ENCODE results near the gene ZCCHC10. TPM values are rescaled to one million over a fixed set of nuclear protein-coding genes. Genes with fewer than 3 reads are reported as not detected.

Gene ZCCHC10
- total and polyA plus RNA-seq, 9 of the 15 experiments (the other 6 are each of a cell fraction or from before 2014, with no cell fraction given), result 11.9 to 146 (median 51.8) TPM

- TF ChIP-seq HCFC1 (IDR thresholded peaks at IDR 0.05; ENCODE audit: low read depth, low read length), result no peak
Observed at GRCh38 chr5:132999246-132999645, 27.1 kb downstream of the ZCCHC10 start (continued).

GRCh38 chr5:132998556-132998955 is 27.8 kb downstream of the ZCCHC10 start:
- in situ Hi-C loops (cut with MboI), result no loop called here
- H3K4me3 ChIP-seq, result no peak overlapping the region
- H3K27me3 ChIP-seq (ENCODE audit: control insufficient read depth in 2 of 2, insufficient read depth in 2 of 2, low read length in 2 of 2), result no peaks in the 10 kb centered on the region
- intact Hi-C loops (cut with micrococcal nuclease), result no loop called here
- no TSS peak for BruUV-seq (replicated peaks)
- no peak for DNase-seq (ENCODE audit: extremely low read depth in 1 of 4, low spot score in 3 of 4)
- no peak overlapping the region for H3K4me2 ChIP-seq (ENCODE audit: insufficient read depth, low read length)
- H3K9me1 ChIP-seq (ENCODE audit: control insufficient read depth, insufficient read depth, low read length), result no peaks in the 10 kb centered on the region
- WGBS (ENCODE audit: insufficient coverage, low coverage, missing lambda C conversion rate), result 82% methylated on average over 2 of the region's 2 CpGs
- no peaks in the 10 kb centered on the region for H3K79me2 ChIP-seq (ENCODE audit: control insufficient read depth, insufficient read depth, low read length)
- H3K27ac ChIP-seq (ENCODE audit: extremely low read depth, low read depth, low read length), result no peak overlapping the region
- H2AFZ ChIP-seq (ENCODE audit: low read depth, low read length), result no peak overlapping the region
- FAIRE-seq, result no peak
- ATAC-seq, result no peak
- no peak overlapping the region for H3K9ac ChIP-seq (ENCODE audit: insufficient read depth in 1 of 2, low read depth in 2 of 2, low read length in 2 of 2)
- no peaks in the 10 kb centered on the region for H3K9me3 ChIP-seq (replicated peaks; ENCODE audit: control insufficient read depth, insufficient read depth, low read depth, low read length)
- TF ChIP-seq HIVEP1 (CRISPR knock-in tag; IDR thresholded peaks at IDR 0.05) (no peak), XRCC4 (IDR thresholded peaks at IDR 0.05; ENCODE audit: extremely low read depth, insufficient read depth, insufficient read length) (no peak), PYGO2 (tag; IDR thresholded peaks at IDR 0.05) (no peak), NFXL1 (CRISPR knock-in tag; IDR thresholded peaks at IDR 0.05) (no peak), TFE3 (CRISPR knock-in tag; IDR thresholded peaks at IDR 0.05) (no peak), SMAD3 (CRISPR knock-in tag; conservative IDR thresholded peaks at IDR 0.05) (no peak), MXI1 (IDR thresholded peaks at IDR 0.05; ENCODE audit: low read depth, low read length) (no peak), GATA2 (CRISPR knock-in tag; IDR thresholded peaks at IDR 0.05) (no peak), AFF1 (IDR thresholded peaks at IDR 0.05; ENCODE audit: low read depth in 1 of 2, partially characterized antibody in 2 of 2) (no peak), MITF (IDR thresholded peaks at IDR 0.05) (no peak), RBM15 (IDR thresholded peaks at IDR 0.05; ENCODE audit: insufficient read depth, low read length) (no peak), ARHGAP35 (IDR thresholded peaks at IDR 0.05; ENCODE audit: partially characterized antibody) (no peak), WHSC1 (IDR thresholded peaks at IDR 0.05; ENCODE audit: low read length) (no peak)
- ChIA-PET POLR2A (interaction anchor here (0.6 to 1.8 kb wide), 2 partner anchors 36 to 57 kb away, joined by 3 to 5 read pairs; partner anchors contain the start of gene AFF4), CTCF (ENCODE audit: low intra/inter-chr PET ratio) (no interaction called here)
- no peaks in the 10 kb centered on the region for H4K20me1 ChIP-seq (replicated peaks; ENCODE audit: control insufficient read depth, insufficient read depth, low read length)
- H3K36me3 ChIP-seq (ENCODE audit: control insufficient read depth, insufficient read depth, low read length), result peaks cover 10% of the 10 kb centered on the region; the same call in 2 of the 3 replicates
- no peaks in the 10 kb centered on the region for H3K4me1 ChIP-seq (replicated peaks in 1 of 2; ENCODE audit: control insufficient read depth in 2 of 2, insufficient read depth in 2 of 2, low read length in 2 of 2)
